Measurements from ENCODE around the gene ACADVL. TPM values are rescaled to one million over a fixed set of nuclear protein-coding genes. Genes with fewer than 3 reads are reported as not detected.

The ACADVL gene
- polyA plus RNA-seq, 1 of the 3 experiments (the other 2 are of a cell fraction): 635 TPM

GRCh38 chr17:7195971-7196370 is 23.8 kb upstream of the ACADVL start:
- no peaks in the 10 kb centered on the region for H3K9me3 ChIP-seq
- H3K36me3 ChIP-seq (replicated peaks in 1 of 2; ENCODE audit: control insufficient read depth in 1 of 2, insufficient read depth in 2 of 2, low read length in 1 of 2): peaks cover 27 to 41% of the 10 kb centered on the region in 2 experiments
- H3K27me3 ChIP-seq (ENCODE audit: insufficient read depth): no peaks in the 10 kb centered on the region
- WGBS (ENCODE audit: low lambda C conversion rate): 86% methylated on average over 7 of the region's 12 CpGs
- no peak overlapping the region for H2AFZ ChIP-seq (ENCODE audit: low read depth)
- H3F3A ChIP-seq (replicated peaks; ENCODE audit: insufficient read depth): peaks cover 2% of the 10 kb centered on the region
- H3K4me3 ChIP-seq (ENCODE audit: low read depth in 2 of 2, low read length in 1 of 2): no peak overlapping the region
- no peak overlapping the region for H3K27ac ChIP-seq (ENCODE audit: low read depth in 2 of 2, low read length in 1 of 2)
- DNase-seq: no peak
- no peak overlapping the region for H3K4me2 ChIP-seq
- H3K4me1 ChIP-seq (ENCODE audit: control insufficient read depth in 1 of 2, insufficient read depth in 2 of 2, low read depth in 1 of 2, low read length in 1 of 2): no peaks in the 10 kb centered on the region
- ChIA-PET CTCF (interaction anchor here (1.3 to 2.4 kb wide), 2 partner anchors 18 to 150 kb away, joined by 3 to 8 read pairs; no protein-coding TSS in a partner anchor), POLR2A (no interaction called here)
- H3K9me2 ChIP-seq: no peaks in the 10 kb centered on the region
- TF ChIP-seq USF2 (IDR thresholded peaks at IDR 0.05; ENCODE audit: borderline replicate concordance, low read depth, low read length) (no peak), FOXJ3 (CRISPR knock-in tag; IDR thresholded peaks at IDR 0.05) (no peak), TEAD4 (IDR thresholded peaks at IDR 0.05; ENCODE audit: borderline replicate concordance, insufficient read depth) (no peak), SIN3A (IDR thresholded peaks at IDR 0.05; ENCODE audit: borderline replicate concordance, low read depth, low read length) (no peak), FOXM1 (IDR thresholded peaks at IDR 0.05; ENCODE audit: low read depth) (no peak), MEF2A (IDR thresholded peaks at IDR 0.05; ENCODE audit: borderline replicate concordance, low read depth) (no peak), USF1 (IDR thresholded peaks at IDR 0.05; ENCODE audit: borderline replicate concordance, low read depth) (no peak)
- TF ChIP-seq, protein P1, sequence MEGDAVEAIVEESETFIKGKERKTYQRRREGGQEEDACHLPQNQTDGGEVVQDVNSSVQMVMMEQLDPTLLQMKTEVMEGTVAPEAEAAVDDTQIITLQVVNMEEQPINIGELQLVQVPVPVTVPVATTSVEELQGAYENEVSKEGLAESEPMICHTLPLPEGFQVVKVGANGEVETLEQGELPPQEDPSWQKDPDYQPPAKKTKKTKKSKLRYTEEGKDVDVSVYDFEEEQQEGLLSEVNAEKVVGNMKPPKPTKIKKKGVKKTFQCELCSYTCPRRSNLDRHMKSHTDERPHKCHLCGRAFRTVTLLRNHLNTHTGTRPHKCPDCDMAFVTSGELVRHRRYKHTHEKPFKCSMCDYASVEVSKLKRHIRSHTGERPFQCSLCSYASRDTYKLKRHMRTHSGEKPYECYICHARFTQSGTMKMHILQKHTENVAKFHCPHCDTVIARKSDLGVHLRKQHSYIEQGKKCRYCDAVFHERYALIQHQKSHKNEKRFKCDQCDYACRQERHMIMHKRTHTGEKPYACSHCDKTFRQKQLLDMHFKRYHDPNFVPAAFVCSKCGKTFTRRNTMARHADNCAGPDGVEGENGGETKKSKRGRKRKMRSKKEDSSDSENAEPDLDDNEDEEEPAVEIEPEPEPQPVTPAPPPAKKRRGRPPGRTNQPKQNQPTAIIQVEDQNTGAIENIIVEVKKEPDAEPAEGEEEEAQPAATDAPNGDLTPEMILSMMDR (IDR thresholded peaks at IDR 0.05): no peak
- TF ChIP-seq, protein P2, sequence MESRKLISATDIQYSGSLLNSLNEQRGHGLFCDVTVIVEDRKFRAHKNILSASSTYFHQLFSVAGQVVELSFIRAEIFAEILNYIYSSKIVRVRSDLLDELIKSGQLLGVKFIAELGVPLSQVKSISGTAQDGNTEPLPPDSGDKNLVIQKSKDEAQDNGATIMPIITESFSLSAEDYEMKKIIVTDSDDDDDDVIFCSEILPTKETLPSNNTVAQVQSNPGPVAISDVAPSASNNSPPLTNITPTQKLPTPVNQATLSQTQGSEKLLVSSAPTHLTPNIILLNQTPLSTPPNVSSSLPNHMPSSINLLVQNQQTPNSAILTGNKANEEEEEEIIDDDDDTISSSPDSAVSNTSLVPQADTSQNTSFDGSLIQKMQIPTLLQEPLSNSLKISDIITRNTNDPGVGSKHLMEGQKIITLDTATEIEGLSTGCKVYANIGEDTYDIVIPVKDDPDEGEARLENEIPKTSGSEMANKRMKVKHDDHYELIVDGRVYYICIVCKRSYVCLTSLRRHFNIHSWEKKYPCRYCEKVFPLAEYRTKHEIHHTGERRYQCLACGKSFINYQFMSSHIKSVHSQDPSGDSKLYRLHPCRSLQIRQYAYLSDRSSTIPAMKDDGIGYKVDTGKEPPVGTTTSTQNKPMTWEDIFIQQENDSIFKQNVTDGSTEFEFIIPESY (IDR thresholded peaks at IDR 0.05; ENCODE audit: borderline replicate concordance, low read depth): no peak
- no peaks in the 10 kb centered on the region for H4K20me1 ChIP-seq (ENCODE audit: insufficient read depth)
- no peak overlapping the region for H3K9ac ChIP-seq
- no peaks in the 10 kb centered on the region for H3K79me2 ChIP-seq (ENCODE audit: insufficient read depth)
